Neural progenitor cell (in vitro differentiated cells): ENCODE measurements around the gene RBFOX1. TPM values are rescaled to one million over a fixed set of nuclear protein-coding genes. Genes with fewer than 3 reads are reported as not detected.

Experiments
- DNase-seq: peaks from one replicate; pipeline ENCODE4 v3.0.0-alpha.2; 2016; ENCODE audit warnings: low spot score
- H2AFZ ChIP-seq: fragments of 200-600 bp; sonication (generic); replicated peaks from 2 replicates; pipeline ENCODE4 v1.6.1; 2016; ENCODE audit warnings: antibody characterized with exemption
- H3F3A ChIP-seq: fragments of 200-600 bp; sonication (generic); 2 replicates; pipeline ENCODE4 v1.6.1; 2016; ENCODE audit warnings: antibody characterized with exemption, low read depth
- H3K27ac ChIP-seq: fragments of 200-600 bp; sonication (generic); 2 replicates; pipeline ENCODE4 v1.5.1; 2016; ENCODE audit warnings: mild to moderate bottlenecking
- H3K27me3 ChIP-seq: fragments of 200-600 bp; sonication (generic); 2 replicates; pipeline ENCODE4 v1.6.1; 2016; ENCODE audit warnings: mild to moderate bottlenecking, moderate library complexity
- H3K36me3 ChIP-seq: fragments of 200-600 bp; sonication (generic); 2 replicates; pipeline ENCODE4 v1.5.1; 2016
- H3K4me1 ChIP-seq: fragments of 200-600 bp; sonication (generic); 2 replicates; pipeline ENCODE4 v1.6.1; 2016; ENCODE audit warnings: mixed run types
- H3K4me2 ChIP-seq: fragments of 200-600 bp; sonication (generic); 2 replicates; pipeline ENCODE4 v1.6.1; 2016
- H3K4me3 ChIP-seq: fragments of 200-600 bp; sonication (generic); 2 replicates; pipeline ENCODE4 v1.5.1; 2016
- H3K79me2 ChIP-seq: fragments of 200-600 bp; sonication (generic); 2 replicates; pipeline ENCODE4 v1.6.1; 2016; ENCODE audit warnings: low read depth
- H3K9ac ChIP-seq: fragments of 200-600 bp; sonication (generic); 2 replicates; pipeline ENCODE4 v1.6.1; 2016
- H3K9me3 ChIP-seq: fragments of 200-600 bp; sonication (generic); 2 replicates; pipeline ENCODE4 v1.5.1; 2016; ENCODE audit warnings: low read depth
- H4K20me1 ChIP-seq: fragments of 200-600 bp; sonication (generic); 2 replicates; pipeline ENCODE4 v1.6.1; 2016; ENCODE audit warnings: low read depth
- H3K27ac Mint-ChIP-seq: 3 replicates; pipeline ENCODE4 v1.8.0; 2021; ENCODE audit warnings: mixed read lengths
- H3K27me3 Mint-ChIP-seq: 2 replicates; pipeline ENCODE4 v1.8.0; 2022; ENCODE audit warnings: low read depth, mild to moderate bottlenecking, inconsistent platforms, moderate library complexity, mixed read lengths; ENCODE audit not compliant: insufficient read depth
- H3K36me3 Mint-ChIP-seq: 3 replicates; pipeline ENCODE4 v1.8.0; 2021; ENCODE audit warnings: mixed read lengths
- H3K4me1 Mint-ChIP-seq: 3 replicates; pipeline ENCODE4 v1.8.0; 2021; ENCODE audit warnings: mixed read lengths
- H3K4me3 Mint-ChIP-seq: 3 replicates; pipeline ENCODE4 v1.8.0; 2021; ENCODE audit warnings: mild to moderate bottlenecking, moderate library complexity, mixed read lengths
- H3K9me3 Mint-ChIP-seq: 3 replicates; pipeline ENCODE4 v1.8.0; 2020; ENCODE audit warnings: mixed read lengths
- CTCF ChIP-seq: fragments of 200-600 bp; sonication (generic); IDR thresholded peaks from 2 replicates; pipeline ENCODE4 v1.5.1; 2017; ENCODE audit warnings: antibody characterized with exemption, mild to moderate bottlenecking
- EZH2 ChIP-seq: fragments of 200-600 bp; sonication (generic); IDR thresholded peaks from 2 replicates; pipeline ENCODE4 v1.6.1; 2017; ENCODE audit warnings: antibody characterized with exemption, mild to moderate bottlenecking, moderate library complexity
- EZH2phosphoT487 ChIP-seq: fragments of 200-600 bp; sonication (generic); IDR thresholded peaks from 2 replicates; pipeline ENCODE4 v1.6.1; 2017; ENCODE audit warnings: antibody characterized with exemption
- total RNA-seq: library from RNA; depleted of rRNA; stranded (reverse); fragments of >200 nt; gene quantifications from 2 replicates; pipeline ENCODE4 v1.2.3, GENCODE V29; 2015; ENCODE audit warnings: low replicate concordance

The RBFOX1 gene
- total RNA-seq, 1 donor from 2014 or later, result 1.2 TPM

GRCh38 chr16:7506363-7506762, 173.7 kb downstream of the RBFOX1 start:
- Histone ChIP-seq H3K9ac (no peak overlapping the region), H3K36me3 (no peaks in the 10 kb centered on the region), H3K9me3 (no peaks in the 10 kb centered on the region), H3F3A (no peaks in the 10 kb centered on the region), H3K27me3 (no peaks in the 10 kb centered on the region), H4K20me1 (no peaks in the 10 kb centered on the region), H3K4me1 (peaks cover 11% of the 10 kb centered on the region), H2AFZ (no peak overlapping the region), H3K4me2 (no peak overlapping the region), H3K27ac (no peak overlapping the region), H3K79me2 (no peaks in the 10 kb centered on the region), H3K4me3 (no peak overlapping the region)
- no peak overlapping the region for H3K27ac Mint-ChIP-seq
- no peaks in the 10 kb centered on the region for H3K36me3 Mint-ChIP-seq
- no peak overlapping the region for H3K4me3 Mint-ChIP-seq
- DNase-seq, result no peak
- H3K27me3 Mint-ChIP-seq, result peaks cover 2% of the 10 kb centered on the region
- TF ChIP-seq CTCF (no peak), EZH2 (no peak), EZH2phosphoT487 (no peak)
- H3K4me1 Mint-ChIP-seq, result peaks cover 21% of the 10 kb centered on the region
- no peaks in the 10 kb centered on the region for H3K9me3 Mint-ChIP-seq

GRCh38 chr16:7508656-7509055, 176.0 kb downstream of the RBFOX1 start:
- H3K27me3 ChIP-seq, result no peaks in the 10 kb centered on the region
- Mint-ChIP-seq H3K4me3 (no peak overlapping the region), H3K27ac (no peak overlapping the region), H3K4me1 (peaks cover 21% of the 10 kb centered on the region), H3K36me3 (no peaks in the 10 kb centered on the region), H3K9me3 (peaks cover 2% of the 10 kb centered on the region), H3K27me3 (peaks cover 2% of the 10 kb centered on the region)
- H3K4me1 ChIP-seq, result peaks cover 11% of the 10 kb centered on the region
- no peaks in the 10 kb centered on the region for H4K20me1 ChIP-seq
- DNase-seq, result no peak
- H3K4me3 ChIP-seq, result no peak overlapping the region
- H3K9me3 ChIP-seq, result no peaks in the 10 kb centered on the region
- H2AFZ ChIP-seq, result no peak overlapping the region
- no peaks in the 10 kb centered on the region for H3F3A ChIP-seq
- no peaks in the 10 kb centered on the region for H3K79me2 ChIP-seq
- no peak overlapping the region for H3K9ac ChIP-seq
- H3K27ac ChIP-seq, result no peak overlapping the region
- no peaks in the 10 kb centered on the region for H3K36me3 ChIP-seq
- H3K4me2 ChIP-seq, result no peak overlapping the region
- TF ChIP-seq EZH2phosphoT487 (no peak), EZH2 (no peak), CTCF (peak; percentile 17)

GRCh38 chr16:7509963-7510601, 177.4 kb downstream of the RBFOX1 start:
- Histone ChIP-seq H3K27me3 (no peaks in the 10 kb centered on the region), H2AFZ (no peak overlapping the region), H3F3A (no peaks in the 10 kb centered on the region), H3K4me2 (no peak overlapping the region), H3K9ac (no peak overlapping the region), H3K4me1 (peaks cover 11% of the 10 kb centered on the region), H3K79me2 (no peaks in the 10 kb centered on the region), H4K20me1 (no peaks in the 10 kb centered on the region), H3K27ac (no peak overlapping the region), H3K4me3 (no peak overlapping the region), H3K36me3 (no peaks in the 10 kb centered on the region), H3K9me3 (no peaks in the 10 kb centered on the region)
- Mint-ChIP-seq H3K27me3 (peaks cover 5% of the 10 kb centered on the region), H3K4me3 (no peak overlapping the region), H3K4me1 (peaks cover 21% of the 10 kb centered on the region), H3K27ac (peak overlapping the region; percentile 10), H3K36me3 (no peaks in the 10 kb centered on the region), H3K9me3 (peaks cover 3% of the 10 kb centered on the region)
- TF ChIP-seq EZH2, result no peak
- TF ChIP-seq EZH2phosphoT487, result no peak
- no peak for TF ChIP-seq CTCF
- DNase-seq, result no peak
